ENCODE measurements around the gene ANXA8.

The ANXA8 gene

GRCh38 chr10:47447209-47447608 lies 36.7 kb downstream of the ANXA8 start:
- no peak for DNase-seq

- no peak for DNase-seq
These were observed 38.2 kb downstream of the ANXA8 start for GRCh38 chr10:47445720-47446119.

- no peak for DNase-seq
These were observed 39.9 kb downstream of the ANXA8 start for GRCh38 chr10:47444047-47444446.

- no peak for DNase-seq
These were observed 40.8 kb downstream of the ANXA8 start for GRCh38 chr10:47443145-47443544.

- no peak for DNase-seq
These were observed 41.6 kb downstream of the ANXA8 start for GRCh38 chr10:47442351-47442750.

GRCh38 chr10:47441938-47442337 lies 42.0 kb downstream of the ANXA8 start:
- DNase-seq: no peak

- DNase-seq: peak; percentile 16
These were observed 43.7 kb downstream of the ANXA8 start for GRCh38 chr10:47440207-47440606.

GRCh38 chr10:47438857-47439474 lies 44.9 kb downstream of the ANXA8 start:
- DNase-seq: peak; percentile 93

GRCh38 chr10:47435081-47435480 lies 48.8 kb downstream of the ANXA8 start:
- DNase-seq: no peak

GRCh38 chr10:47425813-47426419 lies 58.0 kb downstream of the ANXA8 start:
- DNase-seq: no peak

- DNase-seq: no peak
These were observed 59.7 kb downstream of the ANXA8 start for GRCh38 chr10:47424231-47424630.

- no peak for DNase-seq
These were observed 60.4 kb downstream of the ANXA8 start for GRCh38 chr10:47423476-47423875.

- DNase-seq: no peak
These were observed 62.6 kb downstream of the ANXA8 start for GRCh38 chr10:47421057-47421952.

- DNase-seq: no peak
These were observed 63.4 kb downstream of the ANXA8 start for GRCh38 chr10:47420305-47421056.

GRCh38 chr10:47419421-47419820 lies 64.5 kb downstream of the ANXA8 start:
- no peak for DNase-seq

- DNase-seq: no peak
These were observed 64.9 kb downstream of the ANXA8 start for GRCh38 chr10:47418966-47419365.

- no peak for DNase-seq
These were observed 65.6 kb downstream of the ANXA8 start for GRCh38 chr10:47418321-47418720.
